Activated naive CD4-positive, alpha-beta T cell treated with anti-CD3 and anti-CD28 coated beads, Interleukin-2, amount 50 U/mL, for 24 hours (primary cell): Measurements from ENCODE around the gene RAB27A.
"Not testable (repeated sequence)": the region's sequence is repeated elsewhere in the genome, so short reads cannot be mapped to it uniquely, and the experiment has no call there.

Source experiments
- H3K27ac Mint-ChIP-seq: one replicate; pipeline ENCODE4 v1.8.0; 2021; ENCODE audit warnings: mild to moderate bottlenecking, mixed read lengths
- H3K27me3 Mint-ChIP-seq: one replicate; pipeline ENCODE4 v1.8.0; 2021; ENCODE audit warnings: mixed read lengths
- H3K36me3 Mint-ChIP-seq: one replicate; pipeline ENCODE4 v1.8.0; 2021; ENCODE audit warnings: mixed read lengths
- H3K4me1 Mint-ChIP-seq: one replicate; pipeline ENCODE4 v1.8.0; 2021; ENCODE audit warnings: mixed read lengths
- H3K4me3 Mint-ChIP-seq: one replicate; pipeline ENCODE4 v1.8.0; 2021; ENCODE audit warnings: mild to moderate bottlenecking, mixed read lengths
- H3K9me3 Mint-ChIP-seq: one replicate; pipeline ENCODE4 v1.8.0; 2021; ENCODE audit warnings: mixed read lengths

The RAB27A gene

GRCh38 chr15:55288006-55288717 lies 1.5 kb downstream of the RAB27A start:
- peak overlapping the region; percentile 97 for H3K4me3 Mint-ChIP-seq
- peaks cover 63% of the 10 kb centered on the region for H3K4me1 Mint-ChIP-seq
- H3K36me3 Mint-ChIP-seq = peaks cover 8% of the 10 kb centered on the region
- no peaks in the 10 kb centered on the region for H3K9me3 Mint-ChIP-seq
- peak overlapping the region; percentile 97 for H3K27ac Mint-ChIP-seq
- no peaks in the 10 kb centered on the region for H3K27me3 Mint-ChIP-seq

- H3K9me3 Mint-ChIP-seq, H3K36me3 Mint-ChIP-seq, H3K27me3 Mint-ChIP-seq: not testable (repeated sequence)
- Mint-ChIP-seq H3K4me3 (peak overlapping the region; percentile 97), H3K4me1 (peaks cover 78% of the 10 kb centered on the region), H3K27ac (peak overlapping the region; percentile 82)
Measured at GRCh38 chr15:55286442-55287189, 3.0 kb downstream of the RAB27A start.

- Mint-ChIP-seq H3K9me3 (no peaks in the 10 kb centered on the region), H3K4me3 (peak overlapping the region; percentile 8), H3K27ac (peak overlapping the region; percentile 63), H3K27me3 (no peaks in the 10 kb centered on the region), H3K4me1 (peaks cover 95% of the 10 kb centered on the region), H3K36me3 (peaks cover 10% of the 10 kb centered on the region)
Measured at GRCh38 chr15:55284426-55284825, 5.2 kb downstream of the RAB27A start.

- H3K4me3 Mint-ChIP-seq = no peak overlapping the region
- no peaks in the 10 kb centered on the region for H3K27me3 Mint-ChIP-seq
- peaks cover 10% of the 10 kb centered on the region for H3K36me3 Mint-ChIP-seq
- H3K4me1 Mint-ChIP-seq = peaks cover 99% of the 10 kb centered on the region
- no peaks in the 10 kb centered on the region for H3K9me3 Mint-ChIP-seq
- H3K27ac Mint-ChIP-seq = peak overlapping the region; percentile 84
Measured at GRCh38 chr15:55283379-55284147, 6.0 kb downstream of the RAB27A start.

GRCh38 chr15:55282284-55282833 lies 7.3 kb downstream of the RAB27A start:
- Mint-ChIP-seq H3K9me3 (no peaks in the 10 kb centered on the region), H3K27ac (peak overlapping the region; percentile 90), H3K36me3 (peaks cover 7% of the 10 kb centered on the region), H3K27me3 (no peaks in the 10 kb centered on the region), H3K4me1 (peaks cover 96% of the 10 kb centered on the region), H3K4me3 (peak overlapping the region; percentile 36)

- H3K27ac Mint-ChIP-seq = peak overlapping the region; percentile 90
- peak overlapping the region; percentile 36 for H3K4me3 Mint-ChIP-seq
- H3K27me3 Mint-ChIP-seq = no peaks in the 10 kb centered on the region
- peaks cover 7% of the 10 kb centered on the region for H3K36me3 Mint-ChIP-seq
- H3K9me3 Mint-ChIP-seq = no peaks in the 10 kb centered on the region
- H3K4me1 Mint-ChIP-seq = peaks cover 97% of the 10 kb centered on the region
Measured at GRCh38 chr15:55281517-55282228, 7.9 kb downstream of the RAB27A start.

- H3K9me3 Mint-ChIP-seq, H3K36me3 Mint-ChIP-seq, H3K27me3 Mint-ChIP-seq: not testable (repeated sequence)
- peak overlapping the region; percentile 17 for H3K4me3 Mint-ChIP-seq
- H3K4me1 Mint-ChIP-seq = peaks cover 97% of the 10 kb centered on the region
- peak overlapping the region; percentile 84 for H3K27ac Mint-ChIP-seq
Measured at GRCh38 chr15:55280589-55280988, 9.0 kb downstream of the RAB27A start.

- Mint-ChIP-seq H3K27me3 (no peaks in the 10 kb centered on the region), H3K27ac (peak overlapping the region; percentile 96), H3K4me1 (peaks cover 95% of the 10 kb centered on the region), H3K4me3 (peak overlapping the region; percentile 70), H3K9me3 (no peaks in the 10 kb centered on the region), H3K36me3 (peaks cover 4% of the 10 kb centered on the region)
Measured at GRCh38 chr15:55279746-55280351, 9.8 kb downstream of the RAB27A start.

- H3K27me3 Mint-ChIP-seq = no peaks in the 10 kb centered on the region
- H3K9me3 Mint-ChIP-seq = no peaks in the 10 kb centered on the region
- H3K36me3 Mint-ChIP-seq = peaks cover 4% of the 10 kb centered on the region
- H3K27ac Mint-ChIP-seq = peak overlapping the region; percentile 96
- H3K4me3 Mint-ChIP-seq = peak overlapping the region; percentile 70
- peaks cover 90% of the 10 kb centered on the region for H3K4me1 Mint-ChIP-seq
Measured at GRCh38 chr15:55279100-55279745, 10.4 kb downstream of the RAB27A start.

- peak overlapping the region; percentile 66 for H3K27ac Mint-ChIP-seq
- H3K27me3 Mint-ChIP-seq = no peaks in the 10 kb centered on the region
- H3K9me3 Mint-ChIP-seq = no peaks in the 10 kb centered on the region
- peaks cover 11% of the 10 kb centered on the region for H3K36me3 Mint-ChIP-seq
- peaks cover 88% of the 10 kb centered on the region for H3K4me1 Mint-ChIP-seq
- H3K4me3 Mint-ChIP-seq = peak overlapping the region; percentile 42
Measured at GRCh38 chr15:55277715-55278114, 11.9 kb downstream of the RAB27A start.

- Mint-ChIP-seq H3K27me3 (no peaks in the 10 kb centered on the region), H3K4me1 (peaks cover 86% of the 10 kb centered on the region), H3K27ac (peak overlapping the region; percentile 66), H3K4me3 (peak overlapping the region; percentile 42), H3K9me3 (no peaks in the 10 kb centered on the region), H3K36me3 (peaks cover 12% of the 10 kb centered on the region)
Measured at GRCh38 chr15:55277116-55277564, 12.5 kb downstream of the RAB27A start.

- H3K4me3 Mint-ChIP-seq = no peak overlapping the region
Measured at GRCh38 chr15:55276324-55276723, 13.3 kb downstream of the RAB27A start.

GRCh38 chr15:55270291-55270690 lies 19.3 kb downstream of the RAB27A start:
- no peak overlapping the region for H3K4me3 Mint-ChIP-seq
- peaks cover 80% of the 10 kb centered on the region for H3K4me1 Mint-ChIP-seq
- H3K27me3 Mint-ChIP-seq = no peaks in the 10 kb centered on the region
- peaks cover 17% of the 10 kb centered on the region for H3K36me3 Mint-ChIP-seq
- no peak overlapping the region for H3K27ac Mint-ChIP-seq
- H3K9me3 Mint-ChIP-seq = no peaks in the 10 kb centered on the region

More at GRCh38 chr15:55276324-55276723, 13.3 kb downstream of the RAB27A start:
- Mint-ChIP-seq H3K27me3 (no peaks in the 10 kb centered on the region), H3K36me3 (peaks cover 12% of the 10 kb centered on the region), H3K27ac (no peak overlapping the region), H3K4me1 (peaks cover 83% of the 10 kb centered on the region), H3K9me3 (no peaks in the 10 kb centered on the region)

GRCh38 chr15:55268176-55268695 lies 21.4 kb downstream of the RAB27A start:
- H3K27ac Mint-ChIP-seq = peak overlapping the region; percentile 82
- peak overlapping the region; percentile 79 for H3K4me3 Mint-ChIP-seq
- H3K36me3 Mint-ChIP-seq = peaks cover 11% of the 10 kb centered on the region
- no peaks in the 10 kb centered on the region for H3K27me3 Mint-ChIP-seq
- no peaks in the 10 kb centered on the region for H3K9me3 Mint-ChIP-seq
- H3K4me1 Mint-ChIP-seq = peaks cover 67% of the 10 kb centered on the region
